DOHH2 (cell line): Measurements from ENCODE around the gene DDAH2.

Experiments used
- CTCF ChIP-seq: fragments of 200-600 bp; sonication (generic); IDR thresholded peaks from one replicate; pipeline ENCODE4 v1.5.1; 2014; ENCODE audit warnings: antibody characterized with exemption, mild to moderate bottlenecking, low read depth, low read length; ENCODE audit not compliant: poor library complexity, severe bottlenecking
- EZH2phosphoT487 ChIP-seq: fragments of 200-600 bp; sonication (generic); IDR thresholded peaks from 2 replicates; pipeline ENCODE4 v1.6.1; 2017; ENCODE audit warnings: borderline replicate concordance, mild to moderate bottlenecking, antibody characterized with exemption, low read length, moderate library complexity, mixed read lengths

DNA sequence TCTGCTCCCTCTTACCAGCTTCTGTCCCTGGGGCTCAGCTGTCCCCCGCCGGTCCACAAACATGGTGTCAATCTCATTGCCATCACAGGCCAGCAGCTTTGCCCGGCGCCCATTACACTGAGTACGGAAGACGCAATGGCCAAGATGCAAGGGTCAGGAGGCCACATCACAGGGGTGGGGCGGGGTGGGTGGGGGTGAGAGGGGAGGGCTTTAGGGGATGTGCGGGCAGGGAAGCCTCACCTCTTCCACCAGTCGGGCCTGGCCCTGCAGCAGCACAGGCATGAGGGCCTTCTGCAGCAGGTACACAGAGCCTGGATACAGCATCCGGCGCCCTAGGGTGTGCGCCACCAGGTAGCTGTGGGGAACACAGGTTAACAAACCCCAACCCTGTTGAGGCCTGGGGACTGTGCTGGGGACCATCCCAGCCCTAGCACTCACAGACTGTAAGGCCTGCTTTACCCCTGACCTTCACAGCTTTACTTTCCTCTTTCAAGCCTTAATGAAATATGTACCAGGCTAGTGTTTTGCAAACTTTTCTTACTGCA is 37.5 kb downstream of the DDAH2 start:
- TF ChIP-seq CTCF (no peak), EZH2phosphoT487 (no peak)
